NOMO-1 treated with DMSO at 0.1 percent for 48 hours (cell line): ENCODE data around the gene SLC5A1.

ENCODE experiments used
- DNase-seq: peaks from one replicate; lab custom pipeline; 2025; ENCODE audit not compliant: unreplicated experiment; lab: John Stamatoyannopoulos, UW

SLC5A1 gene

DNA sequence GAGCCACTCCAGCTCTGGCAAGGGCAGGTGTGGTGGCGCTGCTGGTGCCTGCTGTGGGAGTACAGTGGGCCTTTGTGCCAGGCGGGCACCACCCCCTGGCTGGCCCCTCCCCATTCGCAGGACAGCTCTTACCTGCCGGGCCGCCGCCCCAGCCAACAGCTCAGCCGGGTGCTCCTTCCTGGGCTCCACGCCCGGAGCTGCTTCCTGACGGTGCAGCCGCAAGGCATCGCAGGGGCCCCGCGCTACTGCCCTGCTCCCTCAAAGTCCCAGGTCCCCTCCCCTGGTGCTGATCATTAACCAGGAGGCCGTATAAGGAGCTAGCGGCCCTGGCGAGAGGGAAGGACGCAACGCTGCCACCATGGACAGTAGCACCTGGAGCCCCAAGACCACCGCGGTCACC lies at the start of gene SLC5A1:
TSS of gene SLC5A1 (plus strand) at position 338 of the 400 bp plus-strand sequence. CDS start at position 359, 21 bp downstream.
- no peak for DNase-seq

- no peak for DNase-seq
Observed at GRCh38 chr22:31995046-31995445, 48.0 kb upstream of the SLC5A1 start.

DNA sequence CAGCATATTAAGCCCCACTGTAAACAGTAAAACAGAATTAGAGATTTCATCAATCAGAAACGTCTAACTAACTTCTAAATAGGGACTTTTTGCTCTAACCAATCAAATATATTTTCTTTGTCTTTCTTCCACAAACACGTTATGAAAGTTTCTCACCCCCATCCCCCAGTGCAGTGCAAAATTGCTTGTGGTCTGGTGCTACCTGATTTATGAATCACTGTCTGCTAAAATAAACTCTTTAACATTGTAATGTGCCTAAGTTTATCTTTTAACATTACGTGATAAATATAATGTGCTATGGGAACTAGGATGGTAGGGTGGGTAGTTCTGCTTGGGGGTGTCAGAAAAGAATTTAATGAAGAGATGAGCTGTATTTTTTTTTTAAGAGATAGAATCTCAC lies 47.3 kb upstream of the SLC5A1 start:
- no peak for DNase-seq

DNA sequence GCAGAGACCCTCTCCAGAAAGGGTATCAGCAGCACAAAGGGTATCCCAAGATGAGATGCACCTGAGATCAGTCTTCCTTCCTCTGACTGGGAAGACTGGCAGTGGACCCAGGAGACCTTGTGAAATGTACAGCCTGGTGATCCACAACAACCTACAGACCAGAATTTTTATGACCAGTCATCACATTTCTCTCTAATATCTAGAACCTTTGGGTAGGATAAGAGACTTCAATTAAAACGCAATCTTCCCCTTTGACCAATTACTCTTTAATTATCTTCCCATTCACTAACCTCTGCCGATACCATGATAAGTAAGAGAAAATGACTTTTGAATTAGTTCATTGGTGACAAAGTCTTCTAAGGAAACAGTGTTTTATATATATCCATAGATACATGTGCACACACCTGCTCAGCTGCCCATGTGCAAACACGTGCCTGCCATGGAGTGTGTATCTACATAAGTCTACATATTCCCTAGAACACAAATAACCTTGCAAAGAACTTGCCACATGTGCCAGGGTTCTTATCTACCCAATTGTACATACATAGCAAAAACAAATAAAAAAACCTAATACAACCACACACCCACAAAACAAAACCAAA lies 44.2 kb upstream of the SLC5A1 start:
- no peak for DNase-seq

DNA sequence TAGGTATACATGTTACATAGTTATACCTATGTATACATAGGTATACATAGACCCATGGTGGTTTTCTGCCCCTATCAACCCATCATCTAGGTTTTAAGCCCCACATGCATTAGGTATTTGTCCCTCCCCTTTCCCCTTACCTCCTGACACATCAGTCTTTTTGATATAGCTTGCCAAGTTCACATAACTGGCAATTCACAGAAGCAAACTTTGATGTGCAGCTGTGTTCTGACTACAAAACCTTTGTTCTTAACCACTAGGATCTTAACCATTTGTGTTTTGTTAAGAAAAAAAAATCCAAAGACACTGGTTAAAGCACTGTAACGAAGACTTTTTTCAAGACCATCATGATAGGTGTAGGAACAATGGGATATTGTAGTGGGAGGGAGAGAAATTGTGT lies 42.9 kb upstream of the SLC5A1 start:
- DNase-seq, result no peak

GRCh38 chr22:32005453-32005852 lies 37.6 kb upstream of the SLC5A1 start:
- no peak for DNase-seq

DNA sequence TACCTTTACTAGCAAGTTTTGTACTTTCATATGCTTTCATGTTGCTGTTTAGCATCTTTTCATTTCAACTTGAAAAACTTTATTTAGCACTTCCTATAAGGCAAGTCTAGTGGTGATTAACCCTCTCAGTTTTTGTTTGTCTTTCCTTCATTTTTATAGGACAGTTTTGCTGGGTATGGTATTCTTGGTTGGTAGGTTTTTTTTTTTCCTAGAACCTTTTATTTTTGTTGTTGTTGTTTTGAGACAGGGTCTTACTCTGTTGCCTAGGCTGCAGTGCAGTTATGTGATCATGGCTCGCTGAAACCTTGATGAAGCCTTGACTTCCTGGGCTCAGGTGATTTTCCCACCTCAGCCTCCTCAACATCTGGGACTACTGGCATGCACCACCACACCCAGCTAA lies 29.9 kb upstream of the SLC5A1 start:
- DNase-seq, result no peak

DNA sequence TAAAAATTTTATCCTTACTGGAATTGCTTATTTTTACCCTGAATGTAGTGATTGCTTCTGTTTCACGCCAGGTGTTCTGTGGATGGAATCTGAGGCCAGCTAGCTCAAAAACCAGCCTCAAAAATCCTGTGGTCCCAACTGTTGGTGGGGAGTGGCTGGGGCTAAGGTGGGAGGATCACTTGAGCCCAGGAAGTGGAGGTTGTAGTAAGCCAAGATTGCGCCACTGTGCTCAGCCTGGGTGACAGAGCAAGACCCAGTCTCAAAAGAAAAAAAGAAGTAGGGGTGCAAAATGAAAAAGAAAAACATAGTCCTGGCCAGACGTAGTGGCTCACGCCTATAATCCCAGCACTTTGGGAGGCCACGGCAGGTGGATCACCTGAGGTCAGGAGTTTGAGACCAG lies 27.0 kb upstream of the SLC5A1 start:
- no peak for DNase-seq

DNA sequence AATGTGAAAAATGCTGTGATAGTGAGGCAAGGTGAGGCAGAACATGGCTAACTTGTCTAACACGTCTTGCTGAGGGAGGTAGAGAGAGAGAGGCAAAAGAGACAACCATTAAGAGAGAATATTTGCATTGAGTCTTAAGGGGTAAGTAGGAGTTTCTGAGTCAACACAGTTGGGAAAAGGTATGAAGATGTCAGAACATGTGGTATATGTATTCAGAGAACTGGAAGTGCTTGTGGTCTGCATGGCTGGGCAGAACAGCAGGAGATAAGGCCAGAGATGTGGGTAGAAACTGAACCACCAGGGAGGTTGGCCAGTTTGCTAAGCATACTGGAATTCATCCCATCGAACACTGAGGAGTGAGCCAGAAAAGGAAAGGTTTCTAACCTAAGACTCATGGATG lies 25.0 kb upstream of the SLC5A1 start:
- DNase-seq, result no peak

- DNase-seq, result no peak
Observed at GRCh38 chr22:32020117-32020516, 22.9 kb upstream of the SLC5A1 start.

DNA sequence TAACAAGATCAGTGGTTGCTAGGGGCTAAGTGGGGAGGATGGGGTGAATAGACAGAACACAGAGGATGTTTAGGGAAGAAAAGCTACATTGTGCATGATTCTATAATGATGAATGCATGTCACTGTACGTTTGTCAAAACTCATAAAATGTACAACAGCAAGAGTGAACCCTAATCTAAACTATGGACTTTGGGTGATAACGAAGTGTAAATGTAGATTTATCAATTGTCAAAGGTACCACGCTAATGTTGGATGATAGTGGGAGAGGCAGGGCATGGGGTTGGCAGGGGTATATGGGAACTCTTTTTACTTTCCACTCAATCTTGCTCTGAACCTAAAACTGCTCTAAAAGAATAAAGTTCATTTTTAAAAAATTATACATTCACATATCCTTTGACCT lies 21.3 kb upstream of the SLC5A1 start:
- no peak for DNase-seq

GRCh38 chr22:32023251-32023827 lies 19.7 kb upstream of the SLC5A1 start:
- DNase-seq, result no peak

GRCh38 chr22:32024796-32025195 lies 18.3 kb upstream of the SLC5A1 start:
- DNase-seq, result no peak

DNA sequence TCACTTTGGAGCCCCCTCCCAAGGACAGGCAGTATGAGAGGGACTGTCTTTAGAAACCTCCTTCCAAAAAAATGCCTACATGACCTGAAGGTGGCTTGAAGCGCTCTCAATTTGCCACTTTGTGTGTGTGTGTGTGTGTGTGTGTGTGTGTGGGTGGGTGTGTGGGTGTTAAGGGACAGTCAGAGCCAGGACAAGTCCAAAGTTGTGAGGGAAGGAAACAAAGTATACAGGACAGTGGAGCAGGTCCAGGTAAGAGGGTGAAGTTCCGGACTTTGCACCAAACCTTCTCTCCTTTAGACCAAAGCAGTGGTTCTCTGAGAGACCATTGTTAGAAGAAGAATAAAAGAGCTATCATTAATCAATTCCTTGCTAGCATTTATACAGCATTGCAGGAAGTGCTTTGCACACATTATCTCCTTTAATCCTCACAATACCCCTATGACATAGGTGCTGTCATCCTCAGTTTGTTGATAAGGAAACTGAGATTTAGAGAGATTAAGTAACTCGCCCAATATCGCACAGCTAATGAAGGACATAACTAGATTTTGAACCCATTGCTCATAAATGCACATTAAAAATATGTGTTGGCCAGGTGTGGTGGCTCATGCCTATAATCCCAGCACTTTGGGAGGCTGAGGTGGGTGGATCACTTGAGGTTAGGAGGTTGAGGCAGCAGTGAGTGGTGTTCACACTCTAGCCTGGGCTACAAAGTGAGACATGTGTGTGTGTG lies 12.4 kb upstream of the SLC5A1 start:
- DNase-seq, result no peak

- DNase-seq, result no peak
Observed at GRCh38 chr22:32031466-32031865, 11.6 kb upstream of the SLC5A1 start.

GRCh38 chr22:32034275-32034674 lies 8.8 kb upstream of the SLC5A1 start:
- DNase-seq, result no peak

GRCh38 chr22:32037236-32037635 lies 5.8 kb upstream of the SLC5A1 start:
- no peak for DNase-seq

- no peak for DNase-seq
Observed at GRCh38 chr22:32040324-32040904, 2.6 kb upstream of the SLC5A1 start.

- DNase-seq, result no peak
Observed at GRCh38 chr22:32043391-32043790, 330 bp downstream of the SLC5A1 start.

GRCh38 chr22:32044477-32044876 lies 1.4 kb downstream of the SLC5A1 start:
- DNase-seq, result no peak

DNA sequence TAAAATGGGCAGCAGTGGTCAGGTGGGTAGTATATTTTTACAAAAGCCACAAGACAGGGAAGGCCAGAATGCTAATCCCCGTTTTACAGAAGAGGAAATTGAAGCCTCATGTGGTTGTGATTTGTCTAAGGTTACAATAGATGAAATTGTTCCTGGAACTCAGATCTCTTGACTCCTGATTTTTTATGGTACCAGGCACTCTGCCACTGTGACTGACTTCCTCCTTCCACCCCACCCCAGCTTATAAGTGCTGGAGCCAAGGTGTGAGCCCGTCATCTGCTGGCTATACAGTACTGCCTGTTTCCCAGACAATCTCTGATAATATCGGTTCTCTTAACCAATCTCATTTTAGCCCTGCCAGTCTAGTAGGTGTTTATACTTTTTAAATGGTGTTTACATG lies 1.9 kb downstream of the SLC5A1 start:
- DNase-seq, result no peak

GRCh38 chr22:32048069-32048468 lies 5.0 kb downstream of the SLC5A1 start:
- no peak for DNase-seq
